ENCODE results near the gene SYNE4.
A peak's percentile ranks its signal among the peaks of the same experiment; 100 is the strongest.
"Not testable (repeated sequence)": the region's sequence is repeated elsewhere in the genome, so short reads cannot be mapped to it uniquely, and the experiment has no call there.

Gene SYNE4

DNA sequence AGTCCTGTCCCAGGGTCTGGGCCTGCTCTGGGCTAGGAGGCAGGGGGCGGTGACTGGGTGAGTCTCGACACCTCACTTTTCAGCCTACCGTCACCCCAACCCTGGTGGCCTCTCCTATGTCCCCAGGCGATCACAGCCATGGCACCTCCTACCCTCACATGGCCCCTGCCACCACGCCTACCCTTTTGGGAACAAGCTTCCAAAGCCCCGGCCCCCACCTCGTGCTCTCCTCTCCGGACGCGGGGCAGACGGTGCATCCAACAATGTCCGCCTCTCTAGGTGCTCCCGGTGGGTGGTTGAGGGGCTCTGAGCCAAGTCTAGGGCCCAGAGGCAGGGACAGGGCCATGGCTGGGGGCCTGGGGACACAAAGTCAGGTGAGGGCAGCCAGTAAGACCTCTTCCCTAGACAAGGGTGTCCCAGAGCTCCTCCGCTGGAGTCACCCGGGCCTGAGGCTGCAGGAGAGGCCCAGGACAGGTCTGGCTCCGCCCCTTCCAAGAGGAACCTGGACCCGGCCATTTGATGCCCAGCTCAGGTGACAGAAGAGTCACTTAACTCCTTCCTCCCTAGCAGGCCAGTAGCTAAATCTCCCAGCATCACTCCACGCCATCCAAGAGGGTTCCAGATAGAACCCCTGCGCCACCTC is at the start of gene SYNE4:
Gene SYNE4, minus strand, starts transcription at position 478 of the 643 bp plus-strand sequence. Its CDS starts 132 bp downstream, at position 346.
- no peak for DNase-seq (ENCODE audit: low read depth)

DNA sequence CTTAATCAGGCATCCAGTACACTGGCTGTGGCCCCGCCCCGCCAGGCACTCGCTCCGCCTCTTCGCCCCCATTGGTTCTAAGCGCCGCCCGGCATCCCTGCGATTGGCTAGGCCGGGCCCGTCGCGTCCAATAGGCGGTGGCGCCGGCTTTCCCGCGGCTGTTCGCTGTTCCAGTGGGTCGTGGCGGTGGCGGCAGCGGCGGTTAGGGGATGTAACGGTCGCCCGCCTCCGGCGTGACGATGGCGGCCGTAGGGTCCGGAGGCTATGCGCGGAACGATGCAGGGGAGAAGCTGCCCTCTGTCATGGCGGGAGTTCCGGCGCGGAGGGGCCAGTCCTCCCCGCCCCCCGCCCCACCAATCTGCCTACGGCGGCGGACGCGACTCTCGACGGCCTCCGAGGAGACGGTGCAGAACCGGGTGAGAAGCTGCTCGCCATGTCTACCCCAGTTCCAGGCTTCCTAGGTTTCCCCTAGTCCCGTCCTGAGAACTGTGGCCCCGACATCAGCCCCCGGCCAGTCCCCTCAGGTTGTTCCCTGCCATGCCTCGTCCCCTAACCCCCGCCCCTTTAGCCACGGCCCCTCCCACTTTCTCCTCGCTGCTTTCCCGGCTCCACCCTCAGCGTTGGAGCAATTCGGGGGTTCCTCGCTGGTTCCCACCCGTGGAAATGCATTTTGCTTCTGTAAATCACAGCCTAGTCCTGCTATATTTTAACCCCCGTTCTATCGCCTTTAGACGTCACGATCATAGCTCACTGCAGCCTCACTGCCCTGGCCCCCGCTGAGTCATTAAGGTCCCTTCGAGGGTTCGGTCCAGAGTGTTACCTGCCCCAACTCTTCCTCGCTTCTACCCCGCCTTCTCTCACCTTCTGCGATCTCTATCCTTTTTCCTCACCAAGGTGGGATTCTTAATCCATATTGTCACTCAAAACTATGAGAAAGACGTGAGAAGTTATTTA is 46.4 kb upstream of the SYNE4 start, which contains the start of gene WDR62:
Gene WDR62, plus strand, starts transcription at position 165 of the 954 bp plus-strand sequence. Its CDS starts 75 bp downstream, at position 240.
- no peak for DNase-seq (ENCODE audit: low read depth)

DNA sequence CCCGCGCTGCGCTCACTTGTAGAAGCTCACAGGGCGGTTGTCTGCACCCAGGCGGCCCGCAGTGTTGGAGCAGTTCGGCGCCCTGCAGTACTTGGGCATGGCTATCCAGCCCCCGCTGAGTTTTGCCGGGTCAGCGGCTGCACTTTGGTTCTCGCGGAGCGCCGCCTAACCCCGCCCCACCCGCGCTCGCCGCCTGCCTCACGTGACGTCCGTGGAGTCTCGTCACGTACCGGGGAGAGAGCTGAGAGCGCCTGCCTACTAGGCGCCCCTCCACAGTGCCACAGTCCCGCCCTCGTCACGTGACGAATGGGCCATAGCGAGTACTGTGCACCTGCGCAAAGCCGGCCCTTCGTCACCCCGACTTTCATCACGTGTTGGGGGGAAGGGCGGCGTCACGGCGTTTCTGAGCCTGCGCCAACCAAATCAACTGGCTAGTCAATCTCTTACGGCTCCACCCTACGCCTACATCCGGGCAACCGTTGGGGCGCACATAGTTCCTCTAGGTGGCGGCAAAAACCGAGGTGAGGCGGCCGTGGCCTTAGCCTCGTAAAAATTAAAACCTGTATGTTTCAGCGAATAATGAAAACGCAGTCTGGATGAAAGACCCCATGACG is 45.6 kb upstream of the SYNE4 start, which contains the start of gene THAP8:
Gene THAP8, minus strand, starts transcription at position 167 of the 614 bp plus-strand sequence. Its CDS starts 68 bp downstream, at position 99.
- DNase-seq (ENCODE audit: low read depth) = peak; percentile 99

DNA sequence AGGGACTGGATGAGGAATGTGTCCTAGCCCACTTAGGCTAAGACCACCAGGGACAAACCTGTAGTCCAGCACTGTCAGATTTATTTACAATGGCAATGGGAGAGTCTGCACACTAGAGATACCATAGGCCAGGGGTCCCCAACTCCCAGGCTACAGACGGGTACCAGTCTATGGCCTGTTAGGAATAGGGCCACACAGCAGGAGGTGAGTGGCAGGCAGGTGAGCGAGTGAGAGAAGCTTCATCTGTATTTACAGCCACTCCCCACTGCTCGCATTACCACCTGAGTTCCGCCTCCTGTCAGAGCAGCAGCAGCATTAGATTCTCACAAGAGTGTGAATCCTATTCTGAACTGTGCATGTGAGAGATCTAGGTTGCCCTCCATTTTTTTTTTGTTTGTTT is 43.0 kb upstream of the SYNE4 start:
- no peak for DNase-seq (ENCODE audit: low read depth)

DNA sequence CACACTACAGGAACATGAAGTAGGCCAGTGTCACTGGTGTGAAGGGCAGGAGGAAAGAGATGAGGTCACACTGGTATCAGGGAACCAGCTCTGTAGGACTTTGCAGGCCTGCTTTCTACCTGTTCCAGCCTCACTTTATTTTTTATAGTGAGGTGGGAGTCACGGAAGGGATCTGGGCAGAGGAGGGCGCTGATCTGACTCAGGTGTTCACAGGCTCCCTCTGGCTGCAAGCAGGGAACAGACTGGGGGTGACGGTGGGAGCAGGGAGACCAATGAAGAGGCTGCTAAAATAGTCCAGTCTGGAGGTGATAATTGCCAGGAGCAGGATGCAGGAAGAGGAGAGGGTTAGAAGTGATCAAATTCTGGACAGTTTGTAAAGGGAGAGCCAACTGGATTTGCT is 42.6 kb upstream of the SYNE4 start:
- DNase-seq (ENCODE audit: low read depth) = no peak

DNA sequence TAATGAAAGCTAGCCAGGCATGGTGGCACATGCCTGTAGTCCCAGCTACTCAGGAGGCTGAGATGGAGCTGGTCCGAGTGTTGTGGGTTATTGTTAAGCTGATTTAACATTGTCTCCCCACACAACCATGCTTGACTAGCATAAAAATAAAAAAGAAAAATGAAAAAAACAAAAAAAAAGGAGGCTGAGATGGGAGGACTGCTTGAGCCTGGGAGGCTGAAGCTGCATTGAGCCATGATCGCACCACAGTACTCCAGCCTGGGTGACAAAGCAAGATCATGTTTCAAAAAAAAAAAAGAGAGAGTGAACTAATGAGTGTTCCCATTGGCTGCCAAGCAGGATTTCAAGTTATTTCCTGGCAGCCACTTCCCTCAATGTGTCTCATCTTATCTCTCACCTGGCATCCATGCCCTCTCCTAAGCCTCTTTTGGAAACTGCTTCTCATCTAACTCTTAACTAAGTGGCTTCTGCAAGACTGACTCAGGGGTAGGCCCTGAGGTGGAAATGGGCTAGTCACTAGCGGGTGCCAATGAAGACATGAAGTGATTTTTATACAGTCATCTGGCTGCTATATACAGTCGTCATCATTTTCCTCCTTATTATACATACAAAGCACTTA is 40.6 kb upstream of the SYNE4 start:
- no peak for DNase-seq (ENCODE audit: low read depth)

DNA sequence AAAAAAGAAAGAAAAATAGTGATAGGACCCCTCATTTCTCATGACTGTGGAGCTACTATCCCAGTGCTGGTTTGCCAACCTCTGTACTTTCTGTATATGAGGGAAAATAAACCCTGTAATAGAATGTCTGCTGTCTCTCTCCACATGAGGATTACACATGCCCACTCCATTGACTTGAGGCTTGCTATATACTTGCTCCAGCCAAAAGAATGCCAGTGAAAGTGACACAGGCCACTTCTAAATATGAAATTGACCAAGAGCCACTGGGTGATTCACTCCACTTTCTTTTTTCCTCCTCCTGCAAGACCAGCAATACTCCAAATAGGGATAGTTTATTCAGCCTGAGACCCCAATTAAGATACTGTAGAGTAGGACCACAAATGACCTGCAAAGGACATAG is 39.2 kb upstream of the SYNE4 start:
- no peak for DNase-seq (ENCODE audit: low read depth)

GRCh38 chr19:36046443-36047050 is 37.9 kb upstream of the SYNE4 start:
- DNase-seq (ENCODE audit: low read depth) = no peak

DNA sequence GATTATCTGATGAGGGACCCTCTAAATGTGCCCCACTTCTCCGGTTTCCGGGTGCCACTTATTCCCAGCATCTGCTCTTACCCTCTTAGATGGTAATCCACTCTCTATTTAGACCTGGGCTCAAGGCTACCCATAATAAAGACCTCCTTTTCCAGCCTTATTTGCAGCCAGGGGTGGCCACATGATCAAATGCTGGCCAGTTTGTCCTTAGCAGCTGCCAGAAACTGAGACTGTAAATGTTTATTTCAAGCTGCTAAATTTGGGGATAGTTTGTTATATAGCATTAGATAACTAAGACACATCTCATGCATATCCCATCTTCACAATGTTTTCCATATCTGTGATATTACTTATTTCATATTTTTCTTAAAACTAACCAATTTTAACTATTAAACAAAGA is 35.3 kb upstream of the SYNE4 start:
- DNase-seq (ENCODE audit: low read depth) = no peak

- DNase-seq (ENCODE audit: low read depth) = peak; percentile 45
Observed at GRCh38 chr19:36041831-36042230, 33.2 kb upstream of the SYNE4 start.

DNA sequence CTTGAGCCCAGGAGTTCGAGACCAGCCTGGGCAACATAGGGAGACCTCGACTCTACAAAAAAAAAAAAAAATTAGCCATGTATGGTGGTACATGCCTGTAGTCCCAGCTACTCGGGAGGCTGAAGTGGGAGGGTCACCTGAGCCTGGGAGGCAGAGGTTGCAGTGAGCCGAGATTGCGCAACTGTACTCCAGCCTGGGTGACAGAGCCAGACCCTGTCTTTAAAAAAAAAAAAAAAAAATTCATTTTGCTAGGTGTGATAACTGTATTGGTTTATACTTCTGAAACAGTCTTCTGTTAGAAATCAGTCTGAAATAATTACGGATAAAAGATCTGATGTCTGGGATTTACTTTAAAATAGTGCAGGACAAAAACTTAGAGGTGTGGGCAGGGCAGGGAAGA is 32.5 kb upstream of the SYNE4 start:
- not testable (repeated sequence) for DNase-seq (ENCODE audit: low read depth)

GRCh38 chr19:36040495-36040894 is 31.9 kb upstream of the SYNE4 start:
- DNase-seq (ENCODE audit: low read depth) = no peak

- no peak for DNase-seq (ENCODE audit: low read depth)
Observed at GRCh38 chr19:36032251-36033104, 23.9 kb upstream of the SYNE4 start, which contains the start of gene CLIP3. Gene CLIP3, minus strand, starts transcription at chr19:36032873. Its CDS starts 516 bp downstream, at chr19:36032357.

DNA sequence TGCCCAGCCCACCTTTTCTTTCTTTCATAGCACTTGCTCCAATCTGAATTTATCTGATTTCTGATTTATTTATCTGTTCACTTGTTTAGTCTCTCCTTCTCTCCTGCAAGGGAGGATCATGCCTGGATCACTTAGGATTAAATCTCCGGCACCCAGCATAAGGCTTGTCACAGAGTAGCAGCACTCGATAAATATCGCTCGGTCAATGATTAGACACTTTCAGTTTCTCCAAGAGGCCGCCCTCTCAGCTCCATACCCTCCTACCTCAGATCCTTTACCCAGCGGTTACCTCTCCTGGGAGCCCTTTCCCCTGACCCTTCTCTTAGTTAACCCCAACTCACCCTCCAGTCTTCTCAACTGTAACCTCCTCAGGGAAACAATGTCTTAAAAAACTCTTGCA is 22.7 kb upstream of the SYNE4 start:
- DNase-seq (ENCODE audit: low read depth) = no peak

DNA sequence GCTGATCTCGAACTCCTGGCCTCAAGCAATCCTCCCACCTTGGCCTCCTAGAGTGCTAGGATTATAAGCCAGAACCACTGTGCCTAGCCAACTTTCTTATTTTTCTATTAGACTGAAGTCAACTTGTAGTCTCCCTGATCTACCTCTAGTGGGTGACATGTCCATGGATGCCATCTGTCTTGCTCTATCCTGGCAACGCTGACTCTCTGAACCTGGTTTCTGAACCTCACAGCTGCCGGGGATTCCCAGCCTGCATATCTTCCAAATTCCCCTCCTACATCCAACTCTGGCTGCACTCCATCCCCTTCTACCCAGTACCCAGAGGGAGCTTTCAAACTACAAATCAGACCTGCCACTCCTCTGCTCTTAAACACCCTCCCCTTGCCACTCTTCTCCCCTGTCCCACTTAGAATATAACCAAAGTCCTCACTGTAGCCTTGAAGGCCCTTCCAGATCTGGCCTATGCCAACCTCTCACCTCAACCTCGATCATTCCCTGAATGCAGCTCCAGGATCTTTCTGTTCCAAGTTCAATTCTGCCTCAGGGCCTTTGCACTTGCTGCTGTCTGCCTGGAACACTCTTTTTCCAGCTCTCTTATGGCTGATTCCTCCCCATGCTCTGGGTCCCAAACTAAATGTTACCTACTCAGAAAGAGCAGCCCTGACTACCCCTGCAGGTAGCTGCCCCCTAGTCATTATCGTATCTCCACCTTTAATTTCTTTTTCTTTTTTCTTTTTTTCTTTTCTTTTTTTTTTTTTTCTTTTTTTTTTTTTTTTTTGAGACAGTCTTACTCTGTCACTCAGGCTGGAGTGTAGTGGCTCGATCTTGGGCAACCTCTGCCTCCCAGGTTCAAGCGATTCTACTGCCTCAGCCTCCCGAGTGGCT is 21.9 kb upstream of the SYNE4 start:
- no peak for DNase-seq (ENCODE audit: low read depth)

DNA sequence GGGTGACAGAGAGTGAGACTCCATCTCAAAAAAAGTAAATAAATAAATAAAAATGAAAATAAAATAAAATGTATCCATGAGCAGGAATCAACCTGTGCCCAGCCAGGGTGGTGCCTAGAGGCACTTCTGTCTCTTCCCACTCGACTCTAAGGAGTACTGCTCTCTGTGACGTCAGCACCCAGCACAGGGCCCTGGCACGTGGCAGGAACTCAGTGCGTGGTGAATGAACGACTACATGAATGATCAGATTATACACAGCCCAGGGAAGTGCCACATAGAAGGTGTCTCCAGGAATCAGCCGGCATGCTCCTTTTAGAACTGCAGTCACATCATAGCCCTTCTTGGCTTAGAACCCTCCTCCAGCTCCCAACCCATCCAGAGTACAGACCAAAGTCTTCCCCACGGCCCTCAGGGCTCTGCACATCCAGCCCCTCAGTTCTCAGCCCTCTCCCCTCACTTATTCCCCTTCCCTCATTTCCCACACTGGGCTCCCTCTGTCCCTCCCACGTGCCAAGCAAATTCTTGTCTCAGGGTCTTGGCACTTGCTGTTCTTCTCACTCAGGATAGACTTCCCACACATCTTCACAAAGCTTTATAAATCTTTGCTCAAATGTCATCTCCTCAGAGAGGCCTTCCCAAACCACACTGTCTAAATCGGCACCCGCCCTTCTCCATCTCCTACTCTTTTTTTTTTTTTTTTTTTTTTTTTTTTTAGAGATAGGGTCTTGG is 19.9 kb upstream of the SYNE4 start:
- DNase-seq (ENCODE audit: low read depth) = no peak

GRCh38 chr19:36027696-36028095 is 19.1 kb upstream of the SYNE4 start:
- no peak for DNase-seq (ENCODE audit: low read depth)

GRCh38 chr19:36026091-36026876 is 17.7 kb upstream of the SYNE4 start:
- no peak for DNase-seq (ENCODE audit: low read depth)
